HCT116 (cell line): ENCODE measurements around the gene HJURP. TPM values are rescaled to one million over a fixed set of nuclear protein-coding genes. Genes with fewer than 3 reads are reported as not detected.

Experiments used
- ATAC-seq: fragments of 200-7000 bp; cut with Tn5 transposase; 2 replicates; pipeline ENCODE4 v1.9.1; 2020; ENCODE audit warnings: mild to moderate bottlenecking, moderate library complexity
- BruUV-seq: library from RNA; stranded (reverse); fragments of 400-500 nt; replicated peaks from 2 replicates; lab custom pipeline; 2021; lab: Mats Ljungman, UMichigan
- CTCF ChIA-PET: fragments of 300-600 bp; sonication (Branson Sonifier 250); formaldehyde crosslinking; loops from one replicate; lab custom pipeline; 2021; ENCODE audit warnings: antibody characterized with exemption; lab: Charles Lee
- POLR2A ChIA-PET: fragments of 300-600, 350-600 bp; sonication (Branson Sonifier 250); formaldehyde crosslinking; loops from one replicate; lab custom pipeline; 2021; ENCODE audit warnings: antibody characterized with exemption; lab: Charles Lee
- RAD21 ChIA-PET, 2 experiments: fragments of 300-600 bp; sonication (Branson Sonifier 250); formaldehyde crosslinking; loops; one replicate each; lab custom pipeline; 2023; ENCODE audit warnings: low total read pairs in 2 of 2; ENCODE audit not compliant: uncharacterized antibody in 2 of 2, unreplicated experiment in 2 of 2, low non-redundant PET in 1 of 2; lab: Charles Lee
- DNase-seq: peaks from one replicate; pipeline ENCODE4 v3.0.0-alpha.2; 2010; ENCODE audit warnings: low read depth, low spot score
- H2AFZ ChIP-seq: fragments of 200-600 bp; shearing (Covaris generic), sonication (generic); 2 replicates; pipeline ENCODE4 v1.6.1; 2017; ENCODE audit warnings: low read depth, mixed run types, mixed read lengths, antibody characterized with exemption, low read length; ENCODE audit not compliant: poor library complexity, severe bottlenecking
- H3K27ac ChIP-seq: 2 replicates; pipeline ENCODE4 v1.5.1; 2012; ENCODE audit warnings: low read depth, low read length
- H3K27me3 ChIP-seq: fragments of 200-600 bp; sonication (generic); 2 replicates; pipeline ENCODE4 v1.6.1; 2016; ENCODE audit warnings: mixed run types, low read length, mixed read lengths; ENCODE audit not compliant: insufficient read depth
- H3K36me3 ChIP-seq, 2 experiments: fragments of 200-500 bp in 1 of 2; fragments of 200-600 bp in 1 of 2; sonication (Bioruptor generic) in 1 of 2; sonication (generic) in 1 of 2; 2 replicates each; pipeline versions ENCODE4 v1.5.1 to v1.6.1; 2014 to 2016; ENCODE audit warnings: low read length in 2 of 2, inconsistent platforms in 1 of 2, mixed read lengths in 1 of 2, mixed run types in 1 of 2; ENCODE audit not compliant: insufficient read depth in 2 of 2, control insufficient read depth in 1 of 2
- H3K4me1 ChIP-seq, 2 experiments: fragments of 200-600 bp in 1 of 2; sonication (generic) in 1 of 2; 2 replicates each; pipeline versions ENCODE4 v1.5.1 to v1.6.1; 2012 to 2017; ENCODE audit warnings: low read length in 2 of 2, inconsistent platforms in 1 of 2, mild to moderate bottlenecking in 1 of 2, mixed read lengths in 1 of 2, mixed run types in 1 of 2, moderate library complexity in 1 of 2; ENCODE audit not compliant: insufficient read depth in 2 of 2, control insufficient read depth in 1 of 2
- H3K4me2 ChIP-seq: fragments of 200-600 bp; sonication (generic); 2 replicates; pipeline ENCODE4 v1.6.1; 2017; ENCODE audit warnings: mixed run types, low read length, mixed read lengths
- H3K4me3 ChIP-seq, 2 experiments: fragments of 200-600 bp in 1 of 2; sonication (generic) in 1 of 2; replicated peaks in 1 of 2; 2 replicates each; pipeline ENCODE4 v1.5.1; 2011 to 2016; ENCODE audit warnings: low read length in 2 of 2, control low read depth in 1 of 2, low read depth in 1 of 2, mild to moderate bottlenecking in 1 of 2, mixed read lengths in 1 of 2, mixed run types in 1 of 2
- H3K79me2 ChIP-seq: fragments of 200-600 bp; sonication (generic); 2 replicates; pipeline ENCODE4 v1.6.1; 2017; ENCODE audit warnings: mild to moderate bottlenecking, mixed run types, low read length, moderate library complexity, mixed read lengths; ENCODE audit not compliant: insufficient read depth
- H3K9ac ChIP-seq: fragments of 200-600 bp; sonication (generic); 2 replicates; pipeline ENCODE4 v1.6.1; 2016; ENCODE audit warnings: low read length, mixed read lengths
- H3K9me2 ChIP-seq: fragments of 200-600 bp; sonication (generic), shearing (Covaris generic); 2 replicates; pipeline ENCODE4 v1.6.1; 2017; ENCODE audit warnings: mixed run types, mild to moderate bottlenecking, moderate library complexity; ENCODE audit not compliant: insufficient read depth
- H3K9me3 ChIP-seq, 2 experiments: fragments of 200-500 bp in 1 of 2; fragments of 200-600 bp in 1 of 2; sonication (Bioruptor generic) in 1 of 2; sonication (generic) in 1 of 2; 2 replicates each; pipeline ENCODE4 v1.6.1; 2014 to 2017; ENCODE audit warnings: low read length in 2 of 2, mixed read lengths in 2 of 2, inconsistent platforms in 1 of 2, low read depth in 1 of 2, mild to moderate bottlenecking in 1 of 2, mixed run types in 1 of 2, moderate library complexity in 1 of 2; ENCODE audit not compliant: control insufficient read depth in 1 of 2, insufficient read depth in 1 of 2
- H4K20me1 ChIP-seq: fragments of 200-600 bp; sonication (generic), shearing (Covaris generic); 2 replicates; pipeline ENCODE4 v1.6.1; 2017; ENCODE audit warnings: mixed run types, mild to moderate bottlenecking, moderate library complexity; ENCODE audit not compliant: insufficient read depth
- CBX3 ChIP-seq: IDR thresholded peaks from 2 replicates; pipeline ENCODE4 v1.6.1; 2012; ENCODE audit warnings: low read depth
- CEBPB ChIP-seq: IDR thresholded peaks from 2 replicates; pipeline ENCODE4 v1.6.1; 2012; ENCODE audit warnings: low read depth
- CTCF ChIP-seq, 3 experiments: fragments of 200-600 bp in 1 of 3; sonication (generic) in 1 of 3; IDR thresholded peaks in 2 of 3; conservative IDR thresholded peaks in 1 of 3; 2 replicates each; pipeline ENCODE4 v1.5.1; 2012 to 2017; ENCODE audit warnings: low read depth in 2 of 3, low read length in 2 of 3, antibody characterized with exemption in 1 of 3, borderline replicate concordance in 1 of 3, control low read depth in 1 of 3, mild to moderate bottlenecking in 1 of 3, mixed read lengths in 1 of 3, mixed run types in 1 of 3, moderate library complexity in 1 of 3; ENCODE audit not compliant: insufficient read depth in 1 of 3
- EGR1 ChIP-seq: IDR thresholded peaks from 2 replicates; pipeline ENCODE4 v1.6.1; 2012; ENCODE audit warnings: low read depth
- ELF1 ChIP-seq: IDR thresholded peaks from 2 replicates; pipeline ENCODE4 v1.6.1; 2012; ENCODE audit warnings: low read depth, borderline replicate concordance
- EZH2 ChIP-seq: fragments of 200-600 bp; sonication (generic); IDR thresholded peaks from 2 replicates; pipeline ENCODE4 v1.6.1; 2017; ENCODE audit warnings: antibody characterized with exemption, mixed run types
- EZH2phosphoT487 ChIP-seq: fragments of 200-600 bp; IDR thresholded peaks from 2 replicates; pipeline ENCODE4 v1.6.1; 2018; ENCODE audit warnings: antibody characterized with exemption, borderline replicate concordance
- FOSL1 ChIP-seq: IDR thresholded peaks from 2 replicates; pipeline ENCODE4 v1.6.1; 2012; ENCODE audit warnings: low read depth
- JUND ChIP-seq: IDR thresholded peaks from 2 replicates; pipeline ENCODE4 v1.6.1; 2012
- MAX ChIP-seq: IDR thresholded peaks from 2 replicates; pipeline ENCODE4 v1.6.1; 2012
- POLR2A ChIP-seq: IDR thresholded peaks from 2 replicates; pipeline ENCODE4 v1.7.0; 2011; ENCODE audit warnings: borderline replicate concordance; ENCODE audit not compliant: insufficient read depth, insufficient read length; ENCODE audit errors: extremely low read depth
- POLR2AphosphoS5 ChIP-seq: IDR thresholded peaks from 2 replicates; pipeline ENCODE4 v1.6.1; 2011; ENCODE audit warnings: mild to moderate bottlenecking, low read depth, low read length, moderate library complexity
- RAD21 ChIP-seq: IDR thresholded peaks from 2 replicates; pipeline ENCODE4 v1.6.1; 2012; ENCODE audit warnings: low read depth, mild to moderate bottlenecking
- REST ChIP-seq: IDR thresholded peaks from 2 replicates; pipeline ENCODE4 v1.6.1; 2012; ENCODE audit warnings: low read depth
- SIN3A ChIP-seq: IDR thresholded peaks from 2 replicates; pipeline ENCODE4 v1.6.1; 2012; ENCODE audit warnings: low read depth
- SP1 ChIP-seq: IDR thresholded peaks from 2 replicates; pipeline ENCODE4 v1.6.1; 2012; ENCODE audit warnings: low read depth
- SRF ChIP-seq: IDR thresholded peaks from 2 replicates; pipeline ENCODE4 v1.6.1; 2012; ENCODE audit warnings: low read depth
- TCF7L2 ChIP-seq: IDR thresholded peaks from 2 replicates; pipeline ENCODE4 v1.7.0; 2011; ENCODE audit warnings: borderline replicate concordance, inconsistent platforms; ENCODE audit not compliant: insufficient read depth, insufficient read length; ENCODE audit errors: extremely low read depth
- ZBTB33 ChIP-seq: IDR thresholded peaks from 2 replicates; pipeline ENCODE4 v1.6.1; 2011; ENCODE audit warnings: mild to moderate bottlenecking, low read length, moderate library complexity; ENCODE audit not compliant: insufficient replicate concordance; ENCODE audit errors: extremely low read depth
- ZFX ChIP-seq: fragments of 450-650 bp; IDR thresholded peaks from 2 replicates; pipeline ENCODE4 v1.6.1; 2017
- ZNF274 ChIP-seq: fragments of 200-500 bp; sonication (Bioruptor generic); IDR thresholded peaks from 2 replicates; pipeline ENCODE4 v1.6.1; 2014; ENCODE audit warnings: mild to moderate bottlenecking, low read depth, low read length, inconsistent platforms
- intact Hi-C: fragments of 100-400 bp; cut with micrococcal nuclease; formaldehyde crosslinking; loops from 2 replicates; pipeline ENCODE4 v1.10.0; 2022
- total RNA-seq: library from RNA; stranded (reverse); gene quantifications from one replicate; pipeline ENCODE4 v1.2.1, GENCODE V29; 2021; ENCODE audit not compliant: unreplicated experiment

Gene HJURP
- total RNA-seq, 1 experiment from 2014 or later = 64.1 TPM

- peaks cover 34% of the 10 kb centered on the region for H3K79me2 ChIP-seq
- H3K9ac ChIP-seq = peak within 1 kb of the TSS; percentile 81
- 0 out of 4 replicates have a peak, but pooled peaks cover 0 to 3% of the 10 kb centered on the region in 2 experiments for H3K9me3 ChIP-seq
- H3K4me3 ChIP-seq = peak within 1 kb of the TSS; percentile 76 to 87
- peak within 1 kb of the TSS; percentile 99 for H2AFZ ChIP-seq
- DNase-seq (peak; percentile 46), ATAC-seq (peak; percentile 89)
- peaks cover 0 to 12% of the 10 kb centered on the region in 2 experiments; a peak in 1 of 4 replicates for H3K36me3 ChIP-seq
- peak within 1 kb of the TSS; percentile 73 for H3K27ac ChIP-seq
- no TSS peak for BruUV-seq
- ChIA-PET RAD21 (interaction anchor here in 1 of 2 experiments (0.7 kb wide), 1 partner anchor 389 kb away, joined by 4 read pairs; no protein-coding TSS in a partner anchor), POLR2A (interaction anchor here (0.6 kb wide), 1 partner anchor 143 kb away, joined by 3 read pairs; no protein-coding TSS in a partner anchor), CTCF (interaction anchor here (0.7 to 1.7 kb wide), 2 partner anchors 10 to 13 kb away, joined by 3 to 9 read pairs; no protein-coding TSS in a partner anchor)
- no peaks in the 10 kb centered on the region for H3K9me2 ChIP-seq
- no peaks in the 10 kb centered on the region for H4K20me1 ChIP-seq
- peaks cover 0 to 6% of the 10 kb centered on the region in 2 experiments; a peak in 2 of 4 replicates for H3K4me1 ChIP-seq
- intact Hi-C loops = no loop called here
- no peaks in the 10 kb centered on the region for H3K27me3 ChIP-seq
- peak within 1 kb of the TSS; percentile 95 for H3K4me2 ChIP-seq
- TF ChIP-seq EZH2phosphoT487 (no peak), ZFX (peak; percentile 54; the same call in 1 of the 2 replicates), CEBPB (no peak), FOSL1 (no peak), EGR1 (peak; percentile 89), ZNF274 (no peak), ELF1 (no peak), POLR2A (peak; percentile 83), POLR2AphosphoS5 (peak; percentile 91), SP1 (no peak), RAD21 (no peak), MAX (peak; percentile 89), ZBTB33 (no peak), CBX3 (peak; percentile 60), EZH2 (no peak), CTCF (IDR thresholded peaks at IDR 0.05 in 2 of 3, conservative IDR thresholded peaks at IDR 0.05 in 1 of 3; ENCODE audit: borderline replicate concordance in 1 of 3, insufficient read depth in 1 of 3, low read depth in 2 of 3, low read length in 2 of 3) (no peak), SIN3A (peak; percentile 58; the same call in 1 of the 2 replicates), REST (no peak), TCF7L2 (peak; percentile 63), JUND (no peak), SRF (peak; percentile 67; the same call in 1 of the 2 replicates)
Measured at GRCh38 chr2:233867993-233868532, 13.7 kb upstream of the HJURP start, which contains the start of gene MSL3B. Gene MSL3B (minus strand): TSS chr2:233868386.
